ENCODE data around the gene TBC1D5.

TBC1D5 gene

GRCh38 chr3:17302170-17302569, 440.3 kb downstream of the TBC1D5 start:
- DNase-seq (ENCODE audit: low read depth): no peak

GRCh38 chr3:17301271-17301670, 441.2 kb downstream of the TBC1D5 start:
- DNase-seq (ENCODE audit: low read depth): no peak

- no peak for DNase-seq (ENCODE audit: low read depth)
Measured at GRCh38 chr3:17300441-17300840, 442.0 kb downstream of the TBC1D5 start.

GRCh38 chr3:17298038-17298437, 444.4 kb downstream of the TBC1D5 start:
- DNase-seq (ENCODE audit: low read depth): no peak

GRCh38 chr3:17292556-17292955, 449.9 kb downstream of the TBC1D5 start:
- DNase-seq (ENCODE audit: low read depth): no peak

- no peak for DNase-seq (ENCODE audit: low read depth)
Measured at GRCh38 chr3:17290894-17291293, 451.5 kb downstream of the TBC1D5 start.

GRCh38 chr3:17288839-17289399, 453.5 kb downstream of the TBC1D5 start:
- DNase-seq (ENCODE audit: low read depth): no peak

GRCh38 chr3:17287006-17287689, 455.3 kb downstream of the TBC1D5 start:
- DNase-seq (ENCODE audit: low read depth): no peak

- no peak for DNase-seq (ENCODE audit: low read depth)
Measured at GRCh38 chr3:17278006-17278405, 464.4 kb downstream of the TBC1D5 start.

- no peak for DNase-seq (ENCODE audit: low read depth)
Measured at GRCh38 chr3:17266846-17267245, 475.6 kb downstream of the TBC1D5 start.

GRCh38 chr3:17261627-17262369, 480.6 kb downstream of the TBC1D5 start:
- DNase-seq (ENCODE audit: low read depth): no peak

GRCh38 chr3:17260257-17260656, 482.2 kb downstream of the TBC1D5 start:
- no peak for DNase-seq (ENCODE audit: low read depth)

- DNase-seq (ENCODE audit: low read depth): no peak
Measured at GRCh38 chr3:17259685-17260084, 482.7 kb downstream of the TBC1D5 start.

GRCh38 chr3:17258823-17259436, 483.5 kb downstream of the TBC1D5 start:
- no peak for DNase-seq (ENCODE audit: low read depth)

- no peak for DNase-seq (ENCODE audit: low read depth)
Measured at GRCh38 chr3:17257269-17257668, 485.2 kb downstream of the TBC1D5 start.

- DNase-seq (ENCODE audit: low read depth): no peak
Measured at GRCh38 chr3:17243621-17244020, 498.8 kb downstream of the TBC1D5 start.

- no peak for DNase-seq (ENCODE audit: low read depth)
Measured at GRCh38 chr3:17239417-17239816, 503.0 kb downstream of the TBC1D5 start.

GRCh38 chr3:17238023-17238422, 504.4 kb downstream of the TBC1D5 start:
- DNase-seq (ENCODE audit: low read depth): no peak

- no peak for DNase-seq (ENCODE audit: low read depth)
Measured at GRCh38 chr3:17235310-17235709, 507.1 kb downstream of the TBC1D5 start.

GRCh38 chr3:17234382-17234781, 508.0 kb downstream of the TBC1D5 start:
- DNase-seq (ENCODE audit: low read depth): no peak

- DNase-seq (ENCODE audit: low read depth): no peak
Measured at GRCh38 chr3:17233398-17233800, 509.0 kb downstream of the TBC1D5 start.

- DNase-seq (ENCODE audit: low read depth): no peak
Measured at GRCh38 chr3:17232442-17232841, 510.0 kb downstream of the TBC1D5 start.

All from stimulated activated CD8-positive, alpha-beta memory T cell treated with anti-CD3 and anti-CD28 coated beads, Interleukin-12 subunit alpha, Interleukin-12 subunit beta, amount 100 ng/mL, for 4 hours (primary cell).